CD4-positive, alpha-beta T cell treated with Interleukin-1 beta for 1 hour (primary cell): ENCODE results near the gene NOL4L.
A peak's percentile ranks its signal among the peaks of the same experiment; 100 is the strongest.

Source experiments
- DNase-seq, 2 donors: peaks; one replicate each; pipeline ENCODE4 v3.0.0-alpha.2; 2020 to 2022

The NOL4L gene

GRCh38 chr20:32439132-32439829, 145.9 kb downstream of the NOL4L start:
- DNase-seq = no peak

GRCh38 chr20:32438331-32438858, 146.7 kb downstream of the NOL4L start:
- no peak for DNase-seq

GRCh38 chr20:32437391-32438074, 147.6 kb downstream of the NOL4L start:
- DNase-seq = no peak

GRCh38 chr20:32436968-32437367, 148.2 kb downstream of the NOL4L start:
- DNase-seq = no peak

- DNase-seq = no peak
Observed at GRCh38 chr20:32436142-32436861, 148.8 kb downstream of the NOL4L start.

GRCh38 chr20:32435449-32436107, 149.6 kb downstream of the NOL4L start:
- no peak for DNase-seq

GRCh38 chr20:32434434-32434833, 150.7 kb downstream of the NOL4L start:
- DNase-seq = no peak

- DNase-seq = no peak
Observed at GRCh38 chr20:32433311-32434021, 151.7 kb downstream of the NOL4L start.

GRCh38 chr20:32432277-32432676, 152.9 kb downstream of the NOL4L start:
- no peak for DNase-seq

GRCh38 chr20:32431457-32431856, 153.7 kb downstream of the NOL4L start:
- DNase-seq = no peak

- DNase-seq = no peak
Observed at GRCh38 chr20:32429745-32430360, 155.3 kb downstream of the NOL4L start.

GRCh38 chr20:32429343-32429742, 155.8 kb downstream of the NOL4L start:
- no peak for DNase-seq

GRCh38 chr20:32427996-32428395, 157.1 kb downstream of the NOL4L start:
- no peak for DNase-seq

GRCh38 chr20:32421290-32421689, 163.8 kb downstream of the NOL4L start:
- no peak for DNase-seq

- DNase-seq = no peak
Observed at GRCh38 chr20:32418376-32418775, 166.8 kb downstream of the NOL4L start.

- DNase-seq = no peak
Observed at GRCh38 chr20:32416206-32416605, 168.9 kb downstream of the NOL4L start.

GRCh38 chr20:32415494-32415893, 169.6 kb downstream of the NOL4L start:
- no peak for DNase-seq

- no peak for DNase-seq
Observed at GRCh38 chr20:32411955-32412706, 173.0 kb downstream of the NOL4L start.

- DNase-seq = peak; percentile 67 to 69
Observed at GRCh38 chr20:32407131-32407750, 177.9 kb downstream of the NOL4L start.

GRCh38 chr20:32406701-32407100, 178.4 kb downstream of the NOL4L start:
- no peak for DNase-seq

- no peak for DNase-seq
Observed at GRCh38 chr20:32404017-32404416, 181.1 kb downstream of the NOL4L start.
